OCI-M2 (cell line): ENCODE data around the gene ALOX15B.
"Not testable (repeated sequence)": the region's sequence is repeated elsewhere in the genome, so short reads cannot be mapped to it uniquely, and the experiment has no call there.

Experiments used
- DNase-seq: peaks from one replicate; lab custom pipeline; 2025; ENCODE audit not compliant: unreplicated experiment; lab: John Stamatoyannopoulos, UW

The ALOX15B gene

DNA sequence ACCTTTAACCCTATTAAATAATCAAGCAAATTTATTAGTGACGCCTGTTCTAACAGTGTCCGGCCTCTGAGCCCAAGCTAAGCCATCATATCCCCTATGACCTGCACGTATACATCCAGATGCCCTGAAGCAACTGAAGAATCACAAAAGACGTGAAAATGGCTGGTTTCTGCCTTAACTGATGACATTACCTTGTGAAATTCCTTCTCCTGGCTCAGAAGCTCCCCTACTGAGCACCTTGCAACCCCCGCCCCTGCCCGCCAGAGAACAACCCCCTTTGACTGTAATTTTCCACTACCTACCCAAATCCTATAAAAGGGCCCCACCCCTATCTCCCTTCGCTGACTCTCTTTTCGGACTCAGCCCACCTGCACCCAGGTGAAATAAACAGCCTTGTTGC, 23.0 kb downstream of the ALOX15B start:
- DNase-seq: not testable (repeated sequence)

DNA sequence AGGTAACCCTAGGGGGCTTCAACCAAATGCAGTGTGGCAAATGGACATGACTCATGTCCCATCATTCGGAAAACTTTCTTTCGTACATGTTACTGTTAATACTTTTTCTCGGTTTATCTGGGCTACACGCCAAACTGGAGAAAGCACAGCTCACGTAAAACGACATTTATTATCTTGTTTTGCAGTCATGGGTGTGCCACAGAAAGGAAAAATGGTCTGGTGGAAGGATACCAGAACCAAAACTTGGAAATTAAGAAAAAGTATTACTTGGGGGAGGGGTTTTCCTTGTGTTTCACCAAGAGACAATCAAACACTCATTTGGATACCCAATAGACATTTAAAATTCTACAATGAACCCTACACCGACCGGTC, 23.6 kb downstream of the ALOX15B start:
- no peak for DNase-seq

DNA sequence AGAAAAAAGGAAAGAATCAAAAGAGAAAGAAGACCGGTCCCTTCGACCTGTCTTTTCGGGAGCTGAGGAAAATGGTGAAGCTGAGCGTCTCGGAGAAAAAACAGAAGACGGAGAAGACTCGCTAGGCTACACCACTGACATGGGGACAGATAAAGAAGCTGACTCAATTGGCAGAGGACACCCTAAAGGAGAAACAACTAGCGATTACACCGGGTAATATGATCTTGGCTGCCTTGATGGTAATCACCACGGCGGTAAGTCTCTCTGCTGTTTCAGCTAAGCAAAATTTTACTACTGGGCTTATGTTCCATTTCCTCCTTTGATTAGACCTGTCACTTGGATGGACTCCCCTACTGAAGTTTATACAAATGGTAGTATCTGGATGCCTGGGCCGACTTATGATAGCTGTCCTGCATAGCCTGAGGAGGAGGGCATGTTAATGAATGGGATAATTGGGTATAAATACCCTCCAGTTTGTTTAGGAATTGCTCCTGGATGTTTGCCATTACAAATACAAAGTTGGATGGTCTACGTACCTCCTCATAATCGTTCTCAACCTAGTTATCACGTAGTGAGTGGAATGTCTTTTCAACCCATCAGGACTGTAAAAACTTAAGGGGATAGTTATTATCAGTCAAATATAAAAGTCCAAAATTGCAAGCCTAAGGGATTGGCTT, 24.1 kb downstream of the ALOX15B start:
- DNase-seq: peak; percentile 33

GRCh38 chr17:8063761-8064534, 25.1 kb downstream of the ALOX15B start:
- no peak for DNase-seq

GRCh38 chr17:8064561-8065019, 25.7 kb downstream of the ALOX15B start:
- DNase-seq: no peak

- DNase-seq: no peak
Measured at GRCh38 chr17:8066841-8067775, 28.2 kb downstream of the ALOX15B start.

GRCh38 chr17:8067806-8068205, 28.9 kb downstream of the ALOX15B start:
- DNase-seq: no peak

DNA sequence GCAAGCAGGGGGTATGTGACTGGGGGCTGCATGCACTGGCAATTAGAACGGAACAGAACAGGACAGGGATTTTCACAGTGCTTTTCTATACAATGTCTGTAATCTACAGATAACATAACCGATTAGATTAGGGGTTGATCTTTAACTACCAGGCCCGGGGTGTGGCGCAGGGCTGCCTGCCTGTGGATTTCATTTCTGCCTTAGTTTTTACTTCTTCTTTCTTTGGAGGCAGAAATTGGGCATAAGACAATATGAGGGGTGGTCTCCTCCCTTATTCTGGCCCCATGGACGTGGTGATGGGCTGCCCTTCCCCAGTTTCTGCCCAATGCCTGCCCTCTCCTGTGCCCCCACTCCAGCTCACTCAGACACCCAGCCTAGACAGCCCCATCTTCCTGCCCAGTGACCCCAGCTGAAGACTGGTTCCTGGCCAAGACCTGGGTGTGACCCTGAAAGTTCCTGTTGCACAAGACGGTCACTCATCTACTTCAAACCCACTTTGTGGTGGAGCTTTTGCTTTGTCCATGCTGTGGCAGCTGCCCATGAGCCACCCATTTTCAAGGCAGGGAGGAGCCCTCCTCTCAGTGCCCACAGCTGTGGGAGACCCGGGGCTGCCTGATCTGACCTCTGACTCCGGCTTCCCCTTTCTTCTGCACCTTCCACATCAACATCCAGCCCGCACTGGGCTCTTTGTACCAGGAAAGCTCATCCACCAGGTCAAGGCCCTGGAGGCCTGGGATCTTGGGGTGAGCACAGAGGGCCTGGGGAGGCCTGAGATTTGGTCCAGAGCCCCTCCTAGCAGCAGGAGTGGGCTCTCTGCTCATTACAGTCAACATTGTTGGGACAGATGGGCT, 30.1 kb downstream of the ALOX15B start:
- DNase-seq: no peak

DNA sequence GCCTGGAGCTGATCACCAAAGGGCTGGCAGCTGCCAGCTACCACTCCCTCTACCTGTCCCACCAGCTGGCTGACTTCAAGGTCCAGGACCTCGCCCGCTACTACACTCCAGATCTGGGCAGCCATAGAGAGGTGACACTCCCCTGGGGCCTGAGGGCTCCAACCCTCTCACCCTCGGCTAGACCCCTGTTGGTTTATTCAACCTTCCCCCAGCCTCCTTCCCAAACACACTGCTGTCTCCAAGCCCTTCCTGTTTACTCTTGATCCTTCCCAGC, 30.7 kb downstream of the ALOX15B start:
- DNase-seq: no peak

DNA sequence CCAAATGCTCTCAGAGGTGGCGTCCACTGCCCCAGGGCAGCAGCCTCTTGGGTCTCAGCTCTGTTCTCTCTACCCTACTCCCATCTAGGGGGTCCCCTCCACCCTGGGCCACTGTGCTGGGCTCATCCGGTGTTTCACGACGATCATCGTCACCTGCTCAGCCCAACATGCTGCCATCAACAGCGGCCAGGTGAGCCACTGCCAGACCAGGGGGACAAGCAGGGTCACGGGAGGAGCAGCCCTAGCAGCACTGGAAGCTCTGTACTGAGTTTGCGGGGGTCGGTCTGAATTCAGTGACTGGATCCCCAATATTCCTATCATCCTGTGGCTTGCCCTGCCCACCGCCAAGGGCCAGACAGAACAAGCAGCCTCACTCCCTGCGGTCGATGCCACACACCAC, 32.6 kb downstream of the ALOX15B start:
- DNase-seq: no peak

GRCh38 chr17:8072341-8072728, 33.5 kb downstream of the ALOX15B start:
- no peak for DNase-seq

GRCh38 chr17:8072729-8073461, 34.0 kb downstream of the ALOX15B start:
- DNase-seq: no peak

- DNase-seq: peak; percentile 4
Measured at GRCh38 chr17:8073627-8074484, 35.0 kb downstream of the ALOX15B start.

GRCh38 chr17:8074554-8074953, 35.7 kb downstream of the ALOX15B start:
- DNase-seq: no peak

DNA sequence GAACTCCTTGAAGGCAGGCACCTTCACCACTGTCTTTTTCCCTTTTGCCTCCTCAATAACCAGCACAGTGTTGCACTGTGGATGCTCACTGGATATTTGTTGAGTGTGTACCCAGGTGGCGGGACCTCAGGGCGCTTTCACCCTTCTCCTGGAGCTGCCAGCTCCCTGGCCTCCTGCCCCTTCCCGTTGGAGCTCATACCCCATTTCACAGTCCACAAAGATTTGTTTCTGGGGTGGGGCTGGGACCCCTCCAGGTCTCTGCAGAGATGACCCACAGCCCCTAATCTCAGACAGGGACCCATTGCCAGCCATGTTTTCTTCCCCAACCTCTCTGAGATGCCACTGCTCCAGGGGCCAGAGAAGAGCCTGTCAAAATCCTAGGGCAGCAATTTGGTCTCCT, 36.2 kb downstream of the ALOX15B start:
- no peak for DNase-seq

DNA sequence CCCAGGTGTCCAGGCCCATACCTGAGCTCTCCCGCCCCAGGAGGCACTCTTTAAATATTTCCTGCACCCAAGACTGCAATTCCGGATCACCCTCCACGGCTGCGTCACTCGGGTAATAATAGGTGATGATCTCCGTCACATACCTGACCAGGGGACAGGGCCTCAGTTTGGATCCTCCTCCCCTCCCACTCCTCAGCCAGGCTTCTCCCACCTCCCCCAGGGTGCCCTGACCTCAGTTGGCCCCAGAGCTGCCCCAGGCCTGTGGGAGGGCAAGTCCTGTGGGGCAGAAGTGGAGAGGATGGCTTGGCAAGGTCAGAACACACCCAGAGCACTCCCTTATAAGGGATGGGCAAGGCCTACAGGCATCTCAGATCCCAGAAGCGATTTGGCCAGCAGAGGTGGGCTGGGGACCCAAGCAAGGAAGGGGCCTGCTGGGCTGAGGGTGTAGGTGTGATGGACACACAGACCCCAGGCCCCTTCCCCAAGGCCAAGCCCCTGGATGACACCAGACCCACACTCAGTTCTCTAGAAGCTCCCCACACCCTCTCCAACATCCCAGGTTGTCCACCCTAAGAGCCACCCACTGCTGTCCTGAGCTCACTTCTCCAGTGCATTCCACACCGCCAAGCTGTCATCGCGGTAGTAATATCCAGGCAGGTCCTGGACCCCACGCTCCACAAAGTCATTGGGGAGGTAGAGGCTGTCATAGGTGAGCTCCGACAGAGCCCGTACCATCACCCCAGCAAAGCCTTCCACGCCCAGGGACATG, 36.9 kb downstream of the ALOX15B start:
- no peak for DNase-seq

GRCh38 chr17:8076502-8077266, 37.8 kb downstream of the ALOX15B start:
- no peak for DNase-seq

DNA sequence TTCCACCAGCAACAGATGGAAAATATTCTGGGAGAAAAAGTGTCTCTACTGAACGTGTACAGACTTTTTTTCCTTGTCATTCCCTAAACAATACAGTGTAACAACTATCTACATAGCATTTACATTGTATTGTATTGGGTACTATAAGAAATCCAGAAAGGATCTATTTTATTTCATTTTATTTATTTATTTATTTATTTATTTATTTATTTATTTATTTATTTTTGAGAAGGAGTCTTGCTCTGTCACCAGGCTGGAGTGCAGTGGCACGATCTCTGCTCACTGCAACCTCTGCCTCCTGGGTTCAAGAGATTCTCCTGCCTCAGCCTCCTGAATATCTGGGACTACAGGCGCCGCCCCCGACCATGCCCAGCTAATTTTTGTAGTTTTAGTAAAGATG, 39.1 kb downstream of the ALOX15B start:
- not testable (repeated sequence) for DNase-seq
